ENCODE data around the gene SLC35E4. TPM values are rescaled to one million over a fixed set of nuclear protein-coding genes. Genes with fewer than 3 reads are reported as not detected.

Gene SLC35E4
- total RNA-seq, 1 donor from 2014 or later: 3.1 TPM

DNA sequence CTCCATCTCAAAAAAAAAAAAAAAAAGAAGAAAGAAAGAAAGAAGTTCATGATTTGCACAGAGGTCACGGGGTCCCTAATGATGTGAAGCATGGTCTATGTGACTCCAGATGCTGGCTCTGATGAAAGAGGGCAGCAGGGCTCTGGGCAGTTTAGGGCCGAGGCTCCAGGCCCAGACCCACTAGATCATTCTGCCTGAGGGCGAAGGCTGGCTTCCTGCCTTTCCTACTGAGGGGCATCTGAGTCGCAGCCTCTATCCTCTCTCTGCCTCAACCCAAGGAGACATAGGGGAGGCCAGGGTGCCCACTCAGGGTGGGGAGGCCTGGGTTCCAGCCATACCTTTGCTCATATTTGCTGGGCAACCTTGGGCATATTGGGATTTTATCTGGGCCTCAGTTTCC, 4.8 kb downstream of the SLC35E4 start:
- TF ChIP-seq CTCF (IDR thresholded peaks at IDR 0.05): no peak
- Histone ChIP-seq H3K4me3 (no peak overlapping the region), H3K27ac (no peak overlapping the region), H3K36me3 (no peaks in the 10 kb centered on the region), H3K4me1 (peaks cover 23% of the 10 kb centered on the region), H3K9me3 (no peaks in the 10 kb centered on the region), H3K27me3 (ENCODE audit: low read depth) (no peaks in the 10 kb centered on the region)
- ATAC-seq (no peak), DNase-seq (no peak)
- intact Hi-C loops (cut with DNase I): no loop called here

GRCh38 chr22:30640839-30641430, 5.4 kb downstream of the SLC35E4 start:
- Histone ChIP-seq H3K36me3 (no peaks in the 10 kb centered on the region), H3K4me3 (no peak overlapping the region), H3K9me3 (no peaks in the 10 kb centered on the region), H3K4me1 (peaks cover 20% of the 10 kb centered on the region), H3K27me3 (ENCODE audit: low read depth) (no peaks in the 10 kb centered on the region), H3K27ac (no peak overlapping the region)
- intact Hi-C loops (cut with DNase I): no loop called here
- no peak for DNase-seq
- no peak for TF ChIP-seq CTCF (IDR thresholded peaks at IDR 0.05)
- no peak for ATAC-seq

DNA sequence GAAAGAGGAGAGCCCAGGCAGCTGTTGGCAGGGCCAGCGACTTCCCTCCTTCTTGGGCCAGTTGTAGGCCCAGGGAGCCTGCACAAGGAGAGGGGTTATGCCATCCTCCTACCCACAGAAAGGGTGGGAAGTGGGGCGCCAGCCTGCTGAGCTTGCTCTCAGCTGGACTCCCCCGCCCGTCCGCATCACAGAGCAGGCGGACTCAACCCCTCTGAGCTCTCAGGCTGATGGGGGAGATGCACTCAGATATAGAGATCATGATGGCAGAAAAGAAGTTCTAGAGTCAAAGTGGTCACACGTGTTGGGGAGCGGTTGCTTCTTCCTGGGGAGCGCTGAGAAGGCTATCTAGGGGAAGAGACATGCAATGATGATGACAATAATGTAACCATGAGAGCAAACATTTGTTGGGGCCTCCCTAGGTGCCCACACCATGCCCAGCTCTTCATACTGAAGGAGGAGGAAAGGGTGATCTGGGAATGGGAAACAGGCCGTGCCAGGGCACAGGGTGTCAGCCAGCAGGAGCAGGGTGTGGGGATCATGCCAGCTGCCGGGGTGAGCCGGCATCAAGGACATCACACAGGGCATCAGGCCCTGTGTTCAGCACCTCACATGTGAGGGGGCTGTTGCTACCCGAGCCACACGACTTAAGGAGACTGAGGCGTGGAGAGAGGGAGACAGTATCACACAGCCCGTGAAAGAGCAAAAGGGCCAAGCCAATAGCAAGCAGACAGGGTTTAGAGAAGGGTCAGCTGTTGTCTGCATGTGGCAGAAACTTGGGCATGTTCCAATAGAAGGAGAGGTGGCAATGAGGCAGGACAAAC, 7.7 kb downstream of the SLC35E4 start:
- no peaks in the 10 kb centered on the region for H3K9me3 ChIP-seq
- no peak overlapping the region for H3K4me3 ChIP-seq
- no peak for ATAC-seq
- no peaks in the 10 kb centered on the region for H3K27me3 ChIP-seq (ENCODE audit: low read depth)
- H3K27ac ChIP-seq: no peak overlapping the region
- no peaks in the 10 kb centered on the region for H3K4me1 ChIP-seq
- no peak for DNase-seq
- intact Hi-C loops (cut with DNase I): no loop called here
- TF ChIP-seq CTCF (IDR thresholded peaks at IDR 0.05): no peak
- no peaks in the 10 kb centered on the region for H3K36me3 ChIP-seq

- Histone ChIP-seq H3K36me3 (no peaks in the 10 kb centered on the region), H3K27me3 (ENCODE audit: low read depth) (no peaks in the 10 kb centered on the region), H3K4me3 (no peak overlapping the region), H3K9me3 (no peaks in the 10 kb centered on the region), H3K4me1 (no peaks in the 10 kb centered on the region), H3K27ac (no peak overlapping the region)
- ATAC-seq (no peak), DNase-seq (no peak)
- no peak for TF ChIP-seq CTCF (IDR thresholded peaks at IDR 0.05)
- intact Hi-C loops (cut with DNase I): no loop called here
Measured at GRCh38 chr22:30646518-30647160, 11.1 kb downstream of the SLC35E4 start.

GRCh38 chr22:30647536-30647935, 12.0 kb downstream of the SLC35E4 start:
- no peak for DNase-seq
- no peak overlapping the region for H3K4me3 ChIP-seq
- no peak for TF ChIP-seq CTCF (IDR thresholded peaks at IDR 0.05)
- H3K27me3 ChIP-seq (ENCODE audit: low read depth): no peaks in the 10 kb centered on the region
- H3K27ac ChIP-seq: no peak overlapping the region
- H3K4me1 ChIP-seq: no peaks in the 10 kb centered on the region
- no peak for ATAC-seq
- intact Hi-C loops (cut with DNase I): no loop called here
- H3K9me3 ChIP-seq: no peaks in the 10 kb centered on the region
- H3K36me3 ChIP-seq: no peaks in the 10 kb centered on the region
